Lower leg skin (tissue), 3 donors: ENCODE data around the gene DTX1.

Source experiments
- POLR2A ChIP-seq, 2 donors: fragments of 450-650 bp; IDR thresholded peaks; one replicate each; pipeline ENCODE4 v1.6.1; 2016 to 2017; ENCODE audit warnings: antibody characterized with exemption in 2 of 2, mild to moderate bottlenecking in 1 of 2, moderate library complexity in 1 of 2
- TF ChIP-seq, protein P1 (sequence below), 3 donors: fragments of 450-650 bp; IDR thresholded peaks; one replicate each; pipeline ENCODE4 v1.5.1; 2016; ENCODE audit warnings: antibody characterized with exemption in 3 of 3, mild to moderate bottlenecking in 3 of 3, moderate library complexity in 2 of 3

DNA sequence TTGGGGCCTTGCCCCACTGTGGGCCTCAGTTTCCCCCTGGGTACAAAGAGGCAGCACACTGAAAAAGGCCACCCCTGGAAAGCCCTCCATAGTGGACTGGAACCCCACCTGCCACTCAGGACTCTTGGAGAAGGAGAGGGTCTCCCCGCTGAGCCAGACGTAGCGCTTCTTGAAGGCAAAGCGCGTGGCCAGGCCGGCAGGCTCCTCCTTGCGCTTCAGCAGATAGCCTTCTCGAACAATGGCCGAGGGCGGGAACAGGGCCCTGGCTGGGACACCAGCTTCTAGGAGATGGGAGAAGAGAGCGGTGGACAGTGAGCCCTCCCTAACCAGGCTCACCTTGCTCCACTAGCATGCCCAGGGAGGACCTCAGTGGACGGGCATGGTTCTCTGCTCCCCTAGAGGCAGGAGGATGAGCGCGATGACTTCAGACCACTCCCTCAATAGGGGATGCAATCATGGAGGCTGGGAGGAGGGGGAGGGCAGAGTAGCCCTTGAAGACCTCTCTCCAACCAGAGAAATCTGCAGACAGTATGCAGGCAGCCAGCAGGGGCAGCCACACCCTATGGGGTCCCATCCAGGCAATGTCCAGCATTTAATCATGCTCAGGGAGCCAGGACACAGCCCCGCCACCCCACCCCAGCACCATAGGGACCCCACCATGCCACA is 49.2 kb downstream of the DTX1 start:
- TF ChIP-seq, protein P1, sequence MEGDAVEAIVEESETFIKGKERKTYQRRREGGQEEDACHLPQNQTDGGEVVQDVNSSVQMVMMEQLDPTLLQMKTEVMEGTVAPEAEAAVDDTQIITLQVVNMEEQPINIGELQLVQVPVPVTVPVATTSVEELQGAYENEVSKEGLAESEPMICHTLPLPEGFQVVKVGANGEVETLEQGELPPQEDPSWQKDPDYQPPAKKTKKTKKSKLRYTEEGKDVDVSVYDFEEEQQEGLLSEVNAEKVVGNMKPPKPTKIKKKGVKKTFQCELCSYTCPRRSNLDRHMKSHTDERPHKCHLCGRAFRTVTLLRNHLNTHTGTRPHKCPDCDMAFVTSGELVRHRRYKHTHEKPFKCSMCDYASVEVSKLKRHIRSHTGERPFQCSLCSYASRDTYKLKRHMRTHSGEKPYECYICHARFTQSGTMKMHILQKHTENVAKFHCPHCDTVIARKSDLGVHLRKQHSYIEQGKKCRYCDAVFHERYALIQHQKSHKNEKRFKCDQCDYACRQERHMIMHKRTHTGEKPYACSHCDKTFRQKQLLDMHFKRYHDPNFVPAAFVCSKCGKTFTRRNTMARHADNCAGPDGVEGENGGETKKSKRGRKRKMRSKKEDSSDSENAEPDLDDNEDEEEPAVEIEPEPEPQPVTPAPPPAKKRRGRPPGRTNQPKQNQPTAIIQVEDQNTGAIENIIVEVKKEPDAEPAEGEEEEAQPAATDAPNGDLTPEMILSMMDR (IDR thresholded peaks at IDR 0.05), result no peak
- TF ChIP-seq POLR2A (IDR thresholded peaks at IDR 0.05), result no peak
